GM15510 (cell line): ENCODE data around the gene SOX2.

Source experiments
- POLR2A ChIP-seq: IDR thresholded peaks from 3 replicates; pipeline ENCODE4 v1.6.1; 2011; ENCODE audit warnings: borderline replicate concordance; ENCODE audit not compliant: insufficient read length; ENCODE audit errors: extremely low read depth

SOX2 gene

GRCh38 chr3:181711325-181712135 is at the start of gene SOX2:
Gene SOX2 (plus strand): TSS chr3:181711925. CDS start chr3:181712361, 436 bp downstream.
- no peak for TF ChIP-seq POLR2A

- no peak for TF ChIP-seq POLR2A
Measured at GRCh38 chr3:181683563-181683962, 28.2 kb upstream of the SOX2 start.

- no peak for TF ChIP-seq POLR2A
Measured at GRCh38 chr3:181687190-181687589, 24.5 kb upstream of the SOX2 start.

GRCh38 chr3:181687731-181688130 is 24.0 kb upstream of the SOX2 start:
- TF ChIP-seq POLR2A: no peak

- TF ChIP-seq POLR2A: no peak
Measured at GRCh38 chr3:181689546-181689945, 22.2 kb upstream of the SOX2 start.

- no peak for TF ChIP-seq POLR2A
Measured at GRCh38 chr3:181690769-181691168, 21.0 kb upstream of the SOX2 start.

- no peak for TF ChIP-seq POLR2A
Measured at GRCh38 chr3:181691901-181692300, 19.8 kb upstream of the SOX2 start.

- no peak for TF ChIP-seq POLR2A
Measured at GRCh38 chr3:181692311-181693145, 19.2 kb upstream of the SOX2 start.

GRCh38 chr3:181693280-181693679 is 18.4 kb upstream of the SOX2 start:
- no peak for TF ChIP-seq POLR2A

- no peak for TF ChIP-seq POLR2A
Measured at GRCh38 chr3:181694805-181695660, 16.7 kb upstream of the SOX2 start.

- no peak for TF ChIP-seq POLR2A
Measured at GRCh38 chr3:181695661-181696491, 15.8 kb upstream of the SOX2 start.

- no peak for TF ChIP-seq POLR2A
Measured at GRCh38 chr3:181696626-181697230, 15.0 kb upstream of the SOX2 start.

- no peak for TF ChIP-seq POLR2A
Measured at GRCh38 chr3:181698263-181698954, 13.3 kb upstream of the SOX2 start.

GRCh38 chr3:181699171-181699903 is 12.4 kb upstream of the SOX2 start:
- TF ChIP-seq POLR2A: no peak
